AG04450 (cell line): Measurements from ENCODE around the gene SH3GLB2. TPM values are rescaled to one million over a fixed set of nuclear protein-coding genes. Genes with fewer than 3 reads are reported as not detected.

Experiments
- CTCF ChIA-PET: fragments of 300-600, 350-600 bp; formaldehyde crosslinking; extraction: SDS; loops from one replicate; lab custom pipeline; 2022; ENCODE audit warnings: antibody characterized with exemption, inconsistent platforms; lab: Charles Lee
- POLR2A ChIA-PET: fragments of 350-600 bp; formaldehyde crosslinking; extraction: SDS; loops from one replicate; lab custom pipeline; 2021; ENCODE audit warnings: antibody characterized with exemption, inconsistent platforms; lab: Yijun Ruan, JAX
- DNase-seq: peaks from one replicate; pipeline ENCODE4 v3.0.0-alpha.2; 2011; ENCODE audit warnings: low read depth, low spot score
- H3K27ac ChIP-seq: one replicate; pipeline ENCODE4 v1.5.1; 2012; ENCODE audit warnings: low read depth, low read length, control low read depth
- H3K27me3 ChIP-seq: one replicate; pipeline ENCODE4 v1.6.0; 2012; ENCODE audit warnings: low read length; ENCODE audit not compliant: control insufficient read depth, insufficient read depth
- H3K4me3 ChIP-seq: 2 replicates; pipeline ENCODE4 v1.5.1; 2011; ENCODE audit warnings: mild to moderate bottlenecking, low read depth, low read length, control low read depth
- H3K9me3 ChIP-seq: 2 replicates; pipeline ENCODE4 v1.5.1; 2012; ENCODE audit warnings: low read length; ENCODE audit not compliant: control insufficient read depth, insufficient read depth
- CTCF ChIP-seq: IDR thresholded peaks from 2 replicates; pipeline ENCODE4 v1.5.1; 2011; ENCODE audit warnings: low read depth, low read length, control low read depth, inconsistent platforms
- polyA plus RNA-seq: library from polyadenylated mRNA; depleted of rRNA; stranded (reverse); fragments of >200 nt; gene quantifications from 2 replicates; pipeline ENCODE4 v1.2.3, GENCODE V29; 2011

SH3GLB2 gene
- polyA plus RNA-seq, 1 experiment, result 29.3 TPM

DNA sequence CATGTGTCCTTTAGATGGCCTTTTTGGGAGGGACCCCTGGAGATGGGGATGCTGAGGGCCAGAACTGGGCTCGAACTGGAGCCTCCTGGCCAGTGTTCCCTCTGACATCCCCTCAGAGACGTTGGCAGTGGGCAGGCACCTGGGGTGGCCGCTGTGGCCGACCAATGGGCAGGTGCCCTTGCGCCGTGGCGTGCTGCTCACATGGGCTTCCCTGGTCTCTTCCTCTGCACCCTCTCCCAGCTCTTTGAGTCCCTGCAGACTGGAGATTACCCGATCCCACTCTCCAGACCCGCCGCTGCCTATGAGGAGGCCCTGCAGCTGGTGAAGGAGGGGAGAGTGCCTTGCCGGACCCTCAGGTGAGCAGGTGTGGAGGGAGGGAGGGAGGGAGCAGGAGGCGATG, 32.9 kb upstream of the SH3GLB2 start:
- no peak overlapping the region for H3K4me3 ChIP-seq
- no peak overlapping the region for H3K27ac ChIP-seq
- no peak for TF ChIP-seq CTCF
- ChIA-PET POLR2A (no interaction called here), CTCF (interaction anchor here (0.6 kb wide), 2 partner anchors 401 to 644 kb away, joined by 6 read pairs; no protein-coding TSS in a partner anchor)
- DNase-seq, result no peak
- no peaks in the 10 kb centered on the region for H3K9me3 ChIP-seq
- H3K27me3 ChIP-seq, result no peaks in the 10 kb centered on the region

GRCh38 chr9:129059796-129060785, 32.0 kb upstream of the SH3GLB2 start:
- H3K9me3 ChIP-seq, result no peaks in the 10 kb centered on the region
- ChIA-PET CTCF (interaction anchor here (0.6 kb wide), 1 partner anchor 32 kb away, joined by 6 read pairs; the partner anchor contains the start of gene SH3GLB2), POLR2A (no interaction called here)
- no peaks in the 10 kb centered on the region for H3K27me3 ChIP-seq
- TF ChIP-seq CTCF, result no peak
- DNase-seq, result no peak
- H3K27ac ChIP-seq, result no peak overlapping the region
- no peak overlapping the region for H3K4me3 ChIP-seq

GRCh38 chr9:129058965-129059795, 31.0 kb upstream of the SH3GLB2 start:
- no peak for TF ChIP-seq CTCF
- no peak for DNase-seq
- ChIA-PET POLR2A (interaction anchor here (0.7 kb wide), 1 partner anchor 539 kb away, joined by 5 read pairs; no protein-coding TSS in a partner anchor), CTCF (interaction anchor here (0.6 kb wide), 1 partner anchor 31 kb away, joined by 6 read pairs; the partner anchor contains the start of gene SH3GLB2)
- Histone ChIP-seq H3K4me3 (no peak overlapping the region), H3K27ac (no peak overlapping the region), H3K27me3 (no peaks in the 10 kb centered on the region), H3K9me3 (no peaks in the 10 kb centered on the region)

DNA sequence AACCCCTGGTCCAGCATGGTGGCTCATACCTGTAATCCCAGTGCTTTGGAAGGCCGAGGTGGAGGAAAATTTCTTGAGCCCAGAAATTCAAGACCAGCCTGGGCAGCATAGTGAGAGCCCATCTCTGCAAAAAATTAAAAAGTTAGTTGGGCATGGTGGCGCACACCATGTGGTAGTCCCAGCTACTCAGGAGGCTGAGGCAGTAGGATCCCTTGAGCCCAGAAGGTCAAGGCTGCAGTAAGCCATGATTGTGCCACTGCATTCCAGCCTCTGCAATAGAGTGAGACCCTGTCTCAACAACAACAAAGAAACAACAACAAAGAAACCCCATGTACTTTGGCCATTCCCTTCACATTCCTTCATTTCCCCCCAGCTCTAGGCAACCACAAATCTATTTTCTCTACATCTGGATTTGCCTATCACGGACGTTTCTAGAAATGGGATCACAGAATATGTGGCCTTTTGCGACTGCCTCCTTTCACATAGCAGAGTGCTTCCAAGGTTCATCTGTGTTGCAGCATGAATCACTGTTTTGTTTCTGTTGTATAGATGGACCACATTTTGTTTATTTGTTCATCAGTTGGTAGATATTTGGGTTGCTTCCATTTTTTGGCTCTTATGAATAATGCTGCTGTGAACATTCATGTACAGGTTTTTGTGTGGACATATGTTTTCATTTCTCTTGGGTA, 26.2 kb upstream of the SH3GLB2 start:
- TF ChIP-seq CTCF, result no peak
- DNase-seq, result no peak
- CTCF ChIA-PET, result no interaction called here
- Histone ChIP-seq H3K27ac (no peak overlapping the region), H3K9me3 (no peaks in the 10 kb centered on the region), H3K27me3 (no peaks in the 10 kb centered on the region), H3K4me3 (no peak overlapping the region)
- POLR2A ChIA-PET, result no interaction called here
